Astrocyte (in vitro differentiated cells and primary cell): ENCODE results near the gene SGIP1.

Experiments
- CTCF ChIP-seq: IDR thresholded peaks from 2 replicates; pipeline ENCODE4 v1.5.1; 2011; ENCODE audit warnings: low read depth, mild to moderate bottlenecking, inconsistent platforms, low read length, moderate library complexity; ENCODE audit not compliant: insufficient read depth
- EZH2 ChIP-seq: IDR thresholded peaks from 2 replicates; pipeline ENCODE4 v1.6.1; 2012; ENCODE audit warnings: mild to moderate bottlenecking, low read length, inconsistent platforms; ENCODE audit not compliant: insufficient read depth

DNA sequence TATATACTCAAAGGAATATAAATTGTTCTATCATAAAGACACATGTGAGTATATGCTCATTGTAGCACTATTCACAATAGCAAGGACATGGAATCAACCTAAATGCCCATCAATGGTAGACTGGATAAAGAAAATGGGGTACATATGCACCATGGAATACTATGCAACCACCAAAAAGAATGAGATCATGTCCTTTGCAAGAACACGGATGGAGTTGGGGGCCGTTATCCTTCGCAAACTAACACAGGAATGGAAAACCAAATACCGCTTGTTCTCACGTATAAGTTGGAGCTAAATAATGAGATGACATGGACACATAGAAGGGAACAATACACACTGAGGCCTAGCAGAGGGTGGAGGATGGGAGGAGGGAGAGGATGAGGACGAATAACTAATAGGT lies 16.0 kb upstream of the SGIP1 start:
- TF ChIP-seq EZH2 (no peak), CTCF (no peak)
